GM23338 (cell line): Measurements from ENCODE around the gene PDIA5.

Source experiments
- CTCF ChIP-seq, 2 experiments: fragments of 200-600 bp in 1 of 2; sonication (generic) in 1 of 2; conservative IDR thresholded peaks; 2 replicates each; pipeline versions ENCODE4 v1.5.1 to v1.6.1; 2016 to 2017; ENCODE audit warnings: antibody characterized with exemption in 2 of 2, low read depth in 2 of 2, mild to moderate bottlenecking in 2 of 2, moderate library complexity in 1 of 2
- EZH2 ChIP-seq: fragments of 200-600 bp; sonication (generic); IDR thresholded peaks from one replicate; pipeline ENCODE4 v1.8.0; 2017; ENCODE audit warnings: antibody characterized with exemption, mild to moderate bottlenecking, low read depth; ENCODE audit not compliant: unreplicated experiment
- EZH2phosphoT487 ChIP-seq: fragments of 200-600 bp; sonication (generic); IDR thresholded peaks from one replicate; pipeline ENCODE4 v1.8.1; 2018; ENCODE audit warnings: antibody characterized with exemption; ENCODE audit not compliant: unreplicated experiment

- TF ChIP-seq CTCF (conservative IDR thresholded peaks at IDR 0.05; ENCODE audit: low read depth in 2 of 2) (no peak), EZH2 (no peak), EZH2phosphoT487 (no peak)
Observed at GRCh38 chr3:123096731-123097130, 29.9 kb downstream of the PDIA5 start.
